ENCODE results near the gene DPY19L3.
A peak's percentile ranks its signal among the peaks of the same experiment; 100 is the strongest.

DNA sequence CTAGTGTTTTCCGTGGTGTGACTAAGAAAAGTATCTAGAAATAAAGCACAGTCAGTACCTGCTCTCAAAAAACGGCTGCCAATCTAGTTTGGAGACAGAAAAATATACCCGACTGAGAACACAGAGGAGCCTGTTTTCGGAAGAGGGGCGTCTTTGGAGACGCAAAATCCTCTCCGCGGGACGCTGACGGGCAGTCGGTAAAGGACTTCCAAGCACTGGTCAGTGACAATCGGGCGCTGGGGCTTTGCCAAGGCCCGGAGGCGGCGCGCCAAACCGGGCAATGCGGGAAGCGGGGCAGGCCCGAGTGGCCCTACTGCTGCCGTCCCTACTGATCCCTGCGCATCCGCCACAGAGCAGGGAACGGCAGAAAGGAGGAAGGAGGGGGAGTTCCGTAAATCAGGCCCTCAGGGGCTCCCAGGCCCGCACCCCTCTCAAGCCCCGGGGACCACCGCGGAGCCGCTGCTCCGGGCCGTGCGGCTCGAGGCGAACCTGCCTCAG lies 588 bp upstream of the DPY19L3 start:
- TF ChIP-seq, protein P1, sequence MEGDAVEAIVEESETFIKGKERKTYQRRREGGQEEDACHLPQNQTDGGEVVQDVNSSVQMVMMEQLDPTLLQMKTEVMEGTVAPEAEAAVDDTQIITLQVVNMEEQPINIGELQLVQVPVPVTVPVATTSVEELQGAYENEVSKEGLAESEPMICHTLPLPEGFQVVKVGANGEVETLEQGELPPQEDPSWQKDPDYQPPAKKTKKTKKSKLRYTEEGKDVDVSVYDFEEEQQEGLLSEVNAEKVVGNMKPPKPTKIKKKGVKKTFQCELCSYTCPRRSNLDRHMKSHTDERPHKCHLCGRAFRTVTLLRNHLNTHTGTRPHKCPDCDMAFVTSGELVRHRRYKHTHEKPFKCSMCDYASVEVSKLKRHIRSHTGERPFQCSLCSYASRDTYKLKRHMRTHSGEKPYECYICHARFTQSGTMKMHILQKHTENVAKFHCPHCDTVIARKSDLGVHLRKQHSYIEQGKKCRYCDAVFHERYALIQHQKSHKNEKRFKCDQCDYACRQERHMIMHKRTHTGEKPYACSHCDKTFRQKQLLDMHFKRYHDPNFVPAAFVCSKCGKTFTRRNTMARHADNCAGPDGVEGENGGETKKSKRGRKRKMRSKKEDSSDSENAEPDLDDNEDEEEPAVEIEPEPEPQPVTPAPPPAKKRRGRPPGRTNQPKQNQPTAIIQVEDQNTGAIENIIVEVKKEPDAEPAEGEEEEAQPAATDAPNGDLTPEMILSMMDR (conservative IDR thresholded peaks at IDR 0.05): no peak
- TF ChIP-seq ZFX (IDR thresholded peaks at IDR 0.05): peak; percentile 91

Data from C4-2B (cell line).